RKO (cell line): Measurements from ENCODE around the gene CDC37.
A peak's percentile ranks its signal among the peaks of the same experiment; 100 is the strongest.
"Not testable (repeated sequence)": the region's sequence is repeated elsewhere in the genome, so short reads cannot be mapped to it uniquely, and the experiment has no call there.

Source experiments
- DNase-seq: peaks from one replicate; pipeline ENCODE4 v3.0.0-alpha.2; 2016; ENCODE audit warnings: low spot score

The CDC37 gene

GRCh38 chr19:10419646-10420443 is 16.5 kb upstream of the CDC37 start:
- no peak for DNase-seq

GRCh38 chr19:10419200-10419645 is 15.9 kb upstream of the CDC37 start:
- DNase-seq = no peak

- no peak for DNase-seq
Measured at GRCh38 chr19:10418485-10419199, 15.3 kb upstream of the CDC37 start.

- DNase-seq = no peak
Measured at GRCh38 chr19:10418235-10418484, 14.8 kb upstream of the CDC37 start.

- DNase-seq = no peak
Measured at GRCh38 chr19:10417541-10418234, 14.3 kb upstream of the CDC37 start.

- peak; percentile 86 for DNase-seq
Measured at GRCh38 chr19:10416380-10417257, 13.3 kb upstream of the CDC37 start.

- DNase-seq = no peak
Measured at GRCh38 chr19:10416083-10416379, 12.7 kb upstream of the CDC37 start.

- DNase-seq = no peak
Measured at GRCh38 chr19:10412257-10412977, 9.1 kb upstream of the CDC37 start.

GRCh38 chr19:10411224-10411623 is 7.9 kb upstream of the CDC37 start:
- DNase-seq = not testable (repeated sequence)

- DNase-seq = no peak
Measured at GRCh38 chr19:10408511-10409283, 5.4 kb upstream of the CDC37 start.

- DNase-seq = no peak
Measured at GRCh38 chr19:10407096-10407495, 3.8 kb upstream of the CDC37 start.

GRCh38 chr19:10406191-10406590 is 2.8 kb upstream of the CDC37 start:
- DNase-seq = no peak

- DNase-seq = no peak
Measured at GRCh38 chr19:10404888-10405820, 1.8 kb upstream of the CDC37 start.

- DNase-seq = peak; percentile 80
Measured at GRCh38 chr19:10402441-10403038, 802 bp downstream of the CDC37 start.

GRCh38 chr19:10399878-10400277 is 3.5 kb downstream of the CDC37 start:
- no peak for DNase-seq

- not testable (repeated sequence) for DNase-seq
Measured at GRCh38 chr19:10399340-10399739, 4.0 kb downstream of the CDC37 start.

GRCh38 chr19:10398819-10399218 is 4.5 kb downstream of the CDC37 start:
- no peak for DNase-seq

GRCh38 chr19:10395917-10396316 is 7.4 kb downstream of the CDC37 start:
- DNase-seq = no peak

- no peak for DNase-seq
Measured at GRCh38 chr19:10395436-10395835, 7.9 kb downstream of the CDC37 start.
